GM04503 (cell line): Measurements from ENCODE around the gene NATD1.
"Not testable (repeated sequence)": the region's sequence is repeated elsewhere in the genome, so short reads cannot be mapped to it uniquely, and the experiment has no call there.

Source experiments
- DNase-seq: peaks from one replicate; pipeline ENCODE4 v3.0.0-alpha.2; 2012; ENCODE audit warnings: low read depth

The NATD1 gene

GRCh38 chr17:21192414-21192813 lies 60.8 kb downstream of the NATD1 start:
- DNase-seq, result not testable (repeated sequence)

- no peak for DNase-seq
Measured at GRCh38 chr17:21191698-21192097, 61.5 kb downstream of the NATD1 start.

DNA sequence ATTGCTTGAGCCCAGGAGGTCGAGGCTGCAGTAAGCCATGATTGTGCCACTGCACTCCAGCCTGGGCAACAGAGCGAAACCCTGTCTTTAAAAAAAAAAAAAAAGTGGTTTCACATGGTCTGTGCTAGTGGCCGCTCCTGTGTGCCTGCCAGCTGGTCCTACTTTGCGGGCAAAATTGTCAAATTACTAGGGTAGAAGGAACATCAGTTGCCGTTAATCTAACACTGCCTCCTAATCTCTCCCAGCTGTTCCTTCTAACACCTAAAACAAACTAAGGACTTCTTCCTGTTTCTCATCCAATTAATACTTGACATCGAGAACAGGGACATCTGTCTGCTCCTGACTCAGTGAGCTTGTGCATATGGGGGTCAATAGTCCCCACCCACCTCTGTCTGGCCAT lies 63.1 kb downstream of the NATD1 start:
- no peak for DNase-seq

DNA sequence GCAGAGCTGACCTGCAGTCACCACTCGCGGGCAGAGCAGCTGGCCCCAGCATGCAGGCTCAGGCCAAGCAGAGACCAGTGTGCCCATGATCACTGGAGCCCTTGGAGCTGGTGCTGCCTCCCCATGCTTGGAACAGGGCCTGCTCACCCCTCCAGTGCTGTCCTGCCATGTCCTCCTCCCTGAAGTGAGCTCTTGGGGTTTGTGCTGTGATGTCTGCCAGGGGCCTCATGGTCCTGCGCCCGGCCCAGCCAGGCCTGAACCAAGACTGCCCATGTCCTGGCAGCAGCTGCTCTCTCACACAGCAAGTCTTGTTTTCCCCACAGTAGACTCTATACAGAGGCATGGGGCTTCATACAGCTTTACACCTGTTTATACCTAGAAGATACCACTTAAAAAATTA lies 63.8 kb downstream of the NATD1 start:
- no peak for DNase-seq
